HS-5 (cell line): ENCODE data around the gene ALKBH6.
"Not testable (repeated sequence)": the region's sequence is repeated elsewhere in the genome, so short reads cannot be mapped to it uniquely, and the experiment has no call there.

Source experiments
- DNase-seq: peaks from one replicate; pipeline ENCODE4 v3.0.0-alpha.2; 2012; ENCODE audit warnings: low read depth

The ALKBH6 gene

DNA sequence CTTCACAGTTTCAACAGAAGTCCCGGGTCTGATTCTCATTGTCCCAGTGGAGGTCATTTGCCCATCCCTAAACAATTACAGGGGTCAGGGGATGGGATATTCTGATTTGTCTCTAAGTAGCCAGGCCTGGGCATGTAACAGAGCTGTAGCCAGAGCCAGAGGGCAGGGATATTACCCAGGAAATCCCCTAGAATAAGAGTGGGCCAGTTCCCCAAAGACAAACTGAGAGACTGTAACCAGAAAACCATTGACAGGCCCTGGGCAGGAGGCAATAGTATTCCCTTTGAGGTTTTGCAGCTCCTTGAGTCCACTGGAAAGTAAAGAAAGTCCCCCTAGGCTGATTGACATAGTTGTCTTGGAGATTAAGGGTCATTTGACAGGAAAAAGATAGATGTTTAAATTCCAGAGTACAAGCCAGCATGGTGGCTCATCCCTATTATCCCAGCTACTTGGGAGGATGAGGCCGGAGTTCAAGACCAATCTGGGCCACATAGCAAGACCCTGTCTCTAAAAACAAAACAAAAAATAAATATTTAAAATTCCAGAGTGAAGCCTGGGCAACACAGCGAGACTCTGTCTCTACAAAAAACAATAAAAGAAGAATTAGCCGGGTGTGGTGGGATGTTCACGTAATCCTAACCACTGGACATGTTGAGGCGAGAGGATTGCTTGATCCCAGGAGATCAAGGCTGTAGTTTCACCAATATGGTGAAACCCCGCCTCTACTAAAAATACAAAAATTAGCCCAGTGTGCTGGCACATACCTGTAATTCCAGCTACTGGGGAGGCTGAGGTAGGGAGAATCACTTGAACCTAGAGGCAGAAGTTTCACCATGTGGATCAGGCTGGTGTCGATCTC lies 20.9 kb downstream of the ALKBH6 start:
- no peak for DNase-seq

- no peak for DNase-seq
These were observed 22.1 kb downstream of the ALKBH6 start for GRCh38 chr19:35991731-35992450.

- DNase-seq: no peak
These were observed 23.0 kb downstream of the ALKBH6 start for GRCh38 chr19:35990771-35991730.

DNA sequence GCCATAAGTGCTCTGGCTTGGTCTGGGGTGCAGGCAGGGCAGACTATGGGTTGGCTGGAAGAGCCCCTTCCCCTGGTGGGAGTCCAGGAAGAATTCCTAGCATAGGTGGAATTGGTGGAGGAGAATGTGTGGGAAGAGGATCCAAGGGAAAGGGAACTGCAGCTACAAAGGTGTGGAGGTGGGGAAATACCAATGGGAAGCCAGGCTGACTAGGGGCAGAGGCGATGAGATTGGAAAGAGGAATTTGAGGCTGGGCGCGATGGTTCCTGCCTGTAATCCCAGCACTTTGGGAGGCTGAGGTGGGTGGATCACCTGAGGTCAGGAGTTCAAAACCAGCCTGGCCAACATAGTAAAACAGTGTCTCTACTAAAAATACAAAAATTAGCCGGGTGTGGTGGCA lies 23.9 kb downstream of the ALKBH6 start:
- no peak for DNase-seq

DNA sequence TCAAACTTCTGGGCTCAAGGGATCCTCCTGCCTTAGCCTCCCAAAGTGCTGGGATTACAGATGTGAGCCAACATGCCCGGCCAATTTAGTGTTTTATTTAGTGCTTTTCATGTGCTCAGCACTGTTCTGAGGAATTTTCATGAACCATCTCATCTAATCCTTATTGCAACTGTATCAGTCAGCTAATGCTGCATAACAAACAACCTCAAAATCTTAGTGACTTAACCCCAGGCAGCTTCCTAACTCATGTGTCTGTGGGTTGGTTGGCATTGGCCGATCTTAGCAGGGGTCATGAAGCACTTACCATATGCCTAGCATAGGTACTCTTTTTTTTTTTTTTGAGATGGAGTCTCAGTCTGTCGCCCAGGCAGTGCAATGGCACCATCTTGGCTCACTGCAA lies 25.2 kb downstream of the ALKBH6 start:
- no peak for DNase-seq

DNA sequence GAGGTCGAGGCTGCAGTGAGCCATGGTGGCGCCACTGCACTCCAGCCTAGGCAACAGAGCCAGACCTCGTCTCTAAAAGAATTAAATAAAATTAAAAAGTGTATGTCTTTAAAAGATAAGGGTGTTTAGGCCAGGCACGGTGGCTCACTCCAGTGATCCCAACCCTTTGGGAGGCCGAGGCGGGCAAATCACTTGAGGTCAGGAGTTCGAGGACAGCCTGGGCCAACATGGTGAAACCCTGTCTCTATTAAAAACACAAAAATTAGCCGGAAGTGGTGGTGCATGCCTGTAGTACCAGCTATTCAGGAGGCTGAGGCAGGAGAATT lies 26.5 kb downstream of the ALKBH6 start:
- DNase-seq: no peak

GRCh38 chr19:35986664-35987570 lies 27.1 kb downstream of the ALKBH6 start:
- DNase-seq: no peak

- no peak for DNase-seq
These were observed 27.9 kb downstream of the ALKBH6 start for GRCh38 chr19:35986111-35986510.

DNA sequence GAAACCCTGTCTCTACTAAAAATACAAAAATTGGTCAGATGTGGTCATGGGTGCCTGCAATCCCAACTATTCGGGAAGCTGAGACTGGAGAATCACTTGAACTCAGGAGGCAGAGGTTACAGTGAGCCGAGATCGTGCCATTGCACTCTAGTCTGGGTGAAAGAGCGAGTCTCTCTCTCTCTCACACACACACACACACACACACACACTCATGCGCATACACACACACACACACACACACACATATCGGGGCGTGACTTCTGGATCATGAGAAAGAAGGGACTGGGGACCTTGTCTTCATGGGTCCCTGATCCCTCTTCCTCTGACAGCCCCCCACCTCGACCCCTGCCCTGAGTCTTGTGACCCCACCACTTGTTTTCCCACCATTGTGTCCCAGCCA lies 30.8 kb downstream of the ALKBH6 start:
- no peak for DNase-seq

DNA sequence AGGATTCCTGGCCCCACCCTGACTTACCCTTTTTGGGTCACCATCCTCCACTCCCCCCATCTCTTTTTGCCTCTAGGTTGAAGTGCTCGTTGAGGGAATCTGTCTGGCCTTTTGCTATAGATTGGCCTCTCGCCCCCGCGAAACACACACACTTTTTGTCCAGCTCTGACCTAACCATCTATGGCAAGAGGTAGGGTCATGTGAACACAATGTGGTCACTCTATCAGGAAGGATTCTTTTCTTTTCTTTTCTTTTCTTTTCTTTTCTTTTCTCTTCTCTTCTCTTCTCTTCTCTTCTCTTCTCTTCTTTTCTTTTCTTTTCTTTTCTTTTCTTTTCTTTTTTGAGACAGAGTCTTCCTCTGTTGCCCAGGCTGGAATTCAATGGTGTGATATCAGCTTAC lies 33.0 kb downstream of the ALKBH6 start:
- not testable (repeated sequence) for DNase-seq

GRCh38 chr19:35978832-35979365 lies 35.1 kb downstream of the ALKBH6 start:
- no peak for DNase-seq

DNA sequence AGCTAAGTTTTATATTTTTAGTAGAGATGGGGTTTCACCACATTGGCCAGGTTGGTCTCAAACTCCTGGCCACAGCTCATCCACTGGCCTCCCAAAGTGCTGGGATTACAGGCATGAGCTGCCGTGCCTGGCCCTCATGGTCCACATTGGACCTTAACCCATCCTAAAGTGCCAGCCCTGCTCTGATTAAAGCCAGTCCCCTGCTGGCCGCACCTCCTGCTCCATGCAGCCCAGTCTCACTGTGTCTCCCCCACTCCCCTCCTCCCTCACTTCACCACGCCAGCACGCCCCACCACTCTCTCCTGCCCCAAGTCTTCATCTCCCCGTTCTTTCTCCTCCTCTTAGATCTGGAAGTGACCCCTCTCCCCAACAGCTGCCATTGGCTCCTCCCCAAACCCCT lies 35.7 kb downstream of the ALKBH6 start:
- DNase-seq: no peak

DNA sequence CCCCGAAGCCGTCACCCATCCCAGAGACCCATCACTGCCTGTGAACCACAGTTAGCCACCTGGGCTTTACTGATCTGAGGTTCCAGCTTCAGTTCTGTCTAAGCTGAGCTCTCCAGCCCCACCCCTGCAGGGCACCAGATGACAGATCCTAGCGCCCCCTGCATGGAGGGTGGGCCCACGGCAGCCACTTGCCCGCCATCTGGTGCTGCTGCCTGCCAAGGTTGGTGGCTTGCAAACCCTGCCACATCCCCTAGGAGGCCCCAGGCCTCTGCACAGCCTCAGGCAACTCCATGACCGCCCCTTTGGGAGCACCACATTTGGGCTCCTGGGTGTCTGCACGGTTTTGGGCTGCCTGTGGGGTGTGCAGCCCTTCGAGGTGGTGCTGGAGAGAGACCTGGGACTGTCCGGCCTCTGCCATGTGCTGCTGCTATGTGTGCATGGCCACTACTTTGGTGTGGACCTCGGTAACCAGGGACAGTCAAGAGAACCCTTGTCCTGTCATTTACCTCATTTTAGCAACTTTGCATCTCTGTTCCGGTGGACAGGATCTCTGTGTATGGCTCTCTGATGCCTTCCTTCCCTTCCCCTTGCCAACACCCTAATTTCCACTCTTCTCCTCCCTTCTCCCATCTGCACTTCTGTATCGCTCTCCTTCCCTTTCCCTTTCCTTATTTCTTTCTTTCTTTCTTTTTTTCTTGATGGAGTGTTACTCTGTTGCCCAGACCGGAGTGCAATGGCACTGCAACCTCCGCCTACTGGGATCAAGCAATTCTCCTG lies 36.4 kb downstream of the ALKBH6 start:
- no peak for DNase-seq

DNA sequence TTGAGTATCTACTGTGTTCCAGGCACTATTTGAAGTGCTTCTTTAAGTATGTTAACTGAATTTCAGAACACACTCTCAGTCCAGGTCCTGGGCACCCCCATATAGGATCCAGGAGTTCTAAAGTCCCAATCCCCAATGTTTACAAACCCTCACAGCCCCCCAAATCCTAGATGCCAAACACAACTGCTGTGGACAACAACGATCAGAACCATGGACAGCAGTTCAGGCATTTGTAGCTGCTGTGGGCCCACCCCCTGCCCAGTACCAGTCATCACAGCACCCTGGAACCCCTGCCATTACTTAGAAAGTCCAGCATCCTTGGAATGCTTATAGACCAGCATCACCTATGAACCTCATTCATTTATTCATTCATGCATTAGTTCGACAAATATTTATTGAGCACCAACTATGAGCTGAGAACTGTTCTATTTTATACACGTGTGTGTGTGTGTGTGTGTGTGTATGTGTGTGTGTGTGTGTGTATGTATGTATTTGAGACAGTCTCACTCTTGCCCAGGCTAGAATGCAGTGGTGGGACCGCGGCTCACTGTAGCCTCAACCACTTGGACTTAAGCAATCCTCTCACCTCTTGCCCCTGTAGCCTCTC lies 38.3 kb downstream of the ALKBH6 start:
- DNase-seq: no peak

DNA sequence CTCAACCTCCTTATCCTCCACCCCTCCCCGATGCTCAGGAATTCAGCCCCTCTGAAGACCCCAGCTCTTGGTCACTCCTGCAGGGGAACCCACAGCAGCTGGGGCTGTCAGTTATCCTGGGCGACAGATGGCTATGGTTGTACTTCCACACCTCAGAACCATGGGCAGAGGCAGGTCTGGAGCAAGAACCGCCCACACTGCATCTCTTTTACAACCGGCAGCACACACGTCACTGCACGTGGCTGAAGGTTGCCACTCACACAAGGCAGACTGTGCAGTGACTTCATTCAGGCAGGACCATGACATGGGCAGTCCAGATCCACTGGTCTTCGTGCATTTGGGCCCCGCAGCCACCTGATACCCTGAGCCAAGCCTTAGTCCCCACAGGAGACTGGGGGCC lies 40.5 kb downstream of the ALKBH6 start:
- DNase-seq: no peak

DNA sequence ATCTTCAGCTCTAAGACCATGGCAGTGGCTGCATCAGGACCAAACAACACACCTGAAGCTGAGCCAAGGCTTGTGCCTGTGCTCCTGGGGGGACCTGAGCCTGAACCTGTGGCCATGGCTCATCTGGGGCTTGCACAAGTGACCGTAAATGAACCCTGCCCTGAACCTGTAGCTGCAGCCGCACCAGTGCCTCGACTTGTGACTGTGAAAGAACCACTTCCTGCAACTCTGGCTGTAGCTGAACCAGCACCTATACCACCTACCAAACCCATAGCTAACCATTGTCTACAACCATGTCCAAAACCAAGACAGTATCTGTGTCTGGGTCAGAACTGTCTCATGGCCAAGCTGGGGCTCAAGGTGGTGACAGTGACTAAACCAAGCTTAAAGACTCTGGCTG lies 47.2 kb downstream of the ALKBH6 start:
- DNase-seq: no peak

- no peak for DNase-seq
These were observed 50.5 kb downstream of the ALKBH6 start for GRCh38 chr19:35963514-35963913.

DNA sequence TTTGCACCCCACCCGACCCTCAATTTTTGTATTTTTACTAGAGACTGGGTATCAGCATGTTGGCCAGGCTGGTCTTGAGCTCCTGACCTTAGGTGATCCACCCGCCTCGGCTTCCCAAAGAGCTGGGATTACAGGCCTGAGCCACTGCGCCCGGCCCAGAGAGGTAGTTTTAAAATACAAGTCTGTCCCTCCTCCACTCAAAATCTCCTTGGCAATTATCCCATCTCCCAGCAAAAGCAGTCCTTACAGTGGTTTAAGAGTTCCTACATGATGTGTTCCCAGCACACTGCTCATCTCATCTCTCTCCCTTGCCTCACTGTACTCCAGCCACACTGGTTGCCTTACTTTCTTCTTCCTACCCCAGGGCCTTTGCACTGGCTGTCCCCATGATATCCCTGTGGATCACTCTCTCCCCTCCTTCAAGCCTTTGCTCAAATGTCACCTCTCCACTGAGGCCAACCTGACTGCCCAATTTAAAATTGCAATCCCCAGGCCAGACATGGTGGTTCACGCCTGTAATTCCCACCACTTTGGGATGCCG lies 53.5 kb downstream of the ALKBH6 start:
- DNase-seq: no peak

DNA sequence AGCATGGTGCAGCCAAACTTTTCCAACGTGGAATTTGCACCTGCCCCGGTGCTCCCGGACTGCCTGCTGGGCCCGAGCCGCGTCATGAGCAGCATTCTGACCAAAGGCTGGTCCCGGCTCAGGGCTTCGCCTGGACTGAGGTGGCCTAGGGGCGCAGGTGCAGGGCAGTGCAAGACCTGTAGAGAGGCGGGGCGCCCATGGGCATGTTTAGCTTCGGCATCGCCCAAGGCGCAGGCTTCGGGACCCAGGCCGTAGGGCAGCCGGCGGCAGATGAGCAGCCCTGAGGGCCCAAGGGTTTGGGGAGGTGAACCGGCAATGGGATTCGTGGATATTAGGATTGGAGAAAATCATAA lies 54.1 kb downstream of the ALKBH6 start:
- DNase-seq: no peak
